ENCODE data around the gene FRMPD4. TPM values are rescaled to one million over a fixed set of nuclear protein-coding genes. Genes with fewer than 3 reads are reported as not detected.

FRMPD4 gene
- total and polyA plus RNA-seq, 2 of the 13 experiments (the other 11 are each of a cell fraction or from before 2014, with no cell fraction given): not detected

- H3K4me2 ChIP-seq (ENCODE audit: low read depth, low read length): no peak overlapping the region
Measured at GRCh38 chrX:12672367-12673106, 534.3 kb downstream of the FRMPD4 start.

More at GRCh38 chrX:12672367-12673106, 534.3 kb downstream of the FRMPD4 start:
- CTCF ChIA-PET (ENCODE audit: low intra/inter-chr PET ratio, low total read pairs): no interaction called here
- Histone ChIP-seq H3K9me3 (ENCODE audit: low read length) (no peaks in the 10 kb centered on the region), H4K20me1 (ENCODE audit: insufficient read depth, low read length) (no peaks in the 10 kb centered on the region), H3K4me3 (replicated peaks in 1 of 3; ENCODE audit: insufficient read depth in 1 of 3, low read depth in 2 of 3, low read length in 3 of 3) (no peak overlapping the region), H3K36me3 (replicated peaks in 1 of 2; ENCODE audit: control insufficient read depth in 1 of 2, insufficient read depth in 2 of 2, low read length in 2 of 2) (no peaks in the 10 kb centered on the region), H3K27ac (ENCODE audit: extremely low read length, insufficient read depth, low read length) (no peak overlapping the region), H3K27me3 (ENCODE audit: control insufficient read depth in 1 of 2, insufficient read depth in 2 of 2, low read length in 2 of 2) (no peaks in the 10 kb centered on the region), H3K4me1 (ENCODE audit: insufficient read depth, low read length) (no peaks in the 10 kb centered on the region), H2AFZ (ENCODE audit: low read length) (no peak overlapping the region), H3K9ac (ENCODE audit: insufficient read depth, low read depth, low read length) (no peak overlapping the region), H3K79me2 (ENCODE audit: insufficient read depth, low read length) (no peaks in the 10 kb centered on the region)
- FAIRE-seq: no peak
- BruUV-seq (replicated peaks): no TSS peak
- in situ Hi-C loops (cut with HindIII; ENCODE audit: extremely low pct_ligation_motif_present, low pct_unique_long_range_greater_than_20kb): no loop called here
- intact Hi-C loops (cut with micrococcal nuclease; ENCODE audit: unreplicated experiment): no loop called here
- ATAC-seq: no peak
- POLR2A ChIA-PET: no interaction called here
- 28% methylated on average over 3 of the region's 3 CpGs for WGBS (ENCODE audit: low lambda C conversion rate)
- TF ChIP-seq TMF1 (CRISPR knock-in tag; IDR thresholded peaks at IDR 0.05; ENCODE audit: low read depth): no peak
- no peak for TF ChIP-seq SOX5 (CRISPR knock-in tag; IDR thresholded peaks at IDR 0.05; ENCODE audit: borderline replicate concordance)
- TF ChIP-seq NFYB (CRISPR knock-in tag; IDR thresholded peaks at IDR 0.05): no peak
- TF ChIP-seq CCDC6 (CRISPR knock-in tag; IDR thresholded peaks at IDR 0.05): no peak
- TF ChIP-seq RNF219 (CRISPR knock-in tag; IDR thresholded peaks at IDR 0.05): no peak
- no peak for TF ChIP-seq PPARG (CRISPR knock-in tag; conservative IDR thresholded peaks at IDR 0.05)
- TF ChIP-seq ATF4 (CRISPR knock-in tag; IDR thresholded peaks at IDR 0.05): no peak
- no peak for TF ChIP-seq FLYWCH1 (CRISPR knock-in tag; IDR thresholded peaks at IDR 0.05)
- TF ChIP-seq JDP2 (CRISPR knock-in tag; IDR thresholded peaks at IDR 0.05; ENCODE audit: borderline replicate concordance): no peak
- no peak for TF ChIP-seq THYN1 (CRISPR knock-in tag; IDR thresholded peaks at IDR 0.05; ENCODE audit: borderline replicate concordance, low read depth)
- TF ChIP-seq TRAFD1 (CRISPR knock-in tag; IDR thresholded peaks at IDR 0.05; ENCODE audit: borderline replicate concordance): no peak
- TF ChIP-seq SYNCRIP (IDR thresholded peaks at IDR 0.05; ENCODE audit: insufficient read depth, low read depth, low read length): no peak
- no peak for TF ChIP-seq LBX2 (CRISPR knock-in tag; IDR thresholded peaks at IDR 0.05; ENCODE audit: borderline replicate concordance)
- TF ChIP-seq ZNF18 (CRISPR knock-in tag; IDR thresholded peaks at IDR 0.05; ENCODE audit: insufficient replicate concordance): no peak
- no peak for TF ChIP-seq MYNN (CRISPR knock-in tag; IDR thresholded peaks at IDR 0.05; ENCODE audit: low read depth)
- DNase-seq (ENCODE audit: low spot score): no peak

All from HepG2 (cell line).